HepG2 (cell line): ENCODE measurements around the gene LST1. TPM values are rescaled to one million over a fixed set of nuclear protein-coding genes. Genes with fewer than 3 reads are reported as not detected.

ENCODE experiments used
- ASH2L ChIP-seq: fragments of 300-600, 200-600 bp; sonication (generic); IDR thresholded peaks from 2 replicates; pipeline ENCODE4 v1.7.0; 2017; ENCODE audit warnings: low read depth, mild to moderate bottlenecking, moderate library complexity, mixed read lengths, low read length; ENCODE audit not compliant: insufficient read length
- IRX3 ChIP-seq: sonication (generic); formaldehyde crosslinking; IDR thresholded peaks from 2 replicates; pipeline ENCODE4 v1.8.1; 2023; ENCODE audit warnings: mild to moderate bottlenecking, low read depth, missing genetic modification reagents, borderline replicate concordance
- KAT8 ChIP-seq: IDR thresholded peaks from 2 replicates; pipeline ENCODE4 v1.6.1; 2016; ENCODE audit warnings: missing genetic modification reagents, missing compliant biosample characterization
- MIER3 ChIP-seq: IDR thresholded peaks from 2 replicates; pipeline ENCODE4 v1.6.1; 2016; ENCODE audit warnings: missing compliant biosample characterization, borderline replicate concordance
- SIN3B ChIP-seq: fragments of 150-350 bp; IDR thresholded peaks from 2 replicates; pipeline ENCODE4 v1.6.1; 2014; ENCODE audit warnings: low read length
- SNRNP70 ChIP-seq: fragments of 200-400 bp; formaldehyde crosslinking; IDR thresholded peaks from 2 replicates; pipeline ENCODE4 v1.6.1; 2017; ENCODE audit warnings: mild to moderate bottlenecking, low read depth, low read length, moderate library complexity
- ZFP82 ChIP-seq: sonication (generic); formaldehyde crosslinking; IDR thresholded peaks from 2 replicates; pipeline ENCODE4 v1.5.1; 2020; ENCODE audit warnings: mild to moderate bottlenecking, missing genetic modification reagents, borderline replicate concordance
- ZNF367 ChIP-seq: sonication (generic); formaldehyde crosslinking; IDR thresholded peaks from 2 replicates; pipeline ENCODE4 v1.4.0; 2020; ENCODE audit warnings: missing genetic modification reagents, borderline replicate concordance
- ZNF446 ChIP-seq: sonication (generic); formaldehyde crosslinking; IDR thresholded peaks from 2 replicates; pipeline ENCODE4 v1.5.0; 2020; ENCODE audit warnings: mild to moderate bottlenecking, missing genetic modification reagents
- ZNF550 ChIP-seq: sonication (generic); formaldehyde crosslinking; IDR thresholded peaks from 2 replicates; pipeline ENCODE4 v1.4.0; 2020; ENCODE audit warnings: mild to moderate bottlenecking, missing genetic modification reagents, borderline replicate concordance
- ZNF558 ChIP-seq: sonication (generic); formaldehyde crosslinking; IDR thresholded peaks from 2 replicates; pipeline ENCODE4 v1.9.0; 2022; ENCODE audit warnings: mild to moderate bottlenecking, missing genetic modification reagents, borderline replicate concordance
- ZNF619 ChIP-seq: sonication (generic); formaldehyde crosslinking; IDR thresholded peaks from 2 replicates; pipeline ENCODE4 v1.4.0; 2020; ENCODE audit warnings: mild to moderate bottlenecking, missing genetic modification reagents
- ZNF747 ChIP-seq: sonication (generic); formaldehyde crosslinking; IDR thresholded peaks from 2 replicates; pipeline ENCODE4 v1.8.1; 2023; ENCODE audit warnings: missing genetic modification reagents, mild to moderate bottlenecking, borderline replicate concordance
- ZSCAN21 ChIP-seq: sonication (generic); formaldehyde crosslinking; IDR thresholded peaks from 2 replicates; pipeline ENCODE4 v1.8.0; 2022; ENCODE audit warnings: mild to moderate bottlenecking, missing genetic modification reagents, moderate library complexity, borderline replicate concordance
- polyA plus RNA-seq, 8 experiments: library from polyadenylated mRNA; depleted of rRNA in 3 of 8; stranded (reverse) in 7 of 8; unstranded in 1 of 8; fragments of >200 nt; fragmentation: Illumina TruSeq in 4 of 8; extraction: Trizol in 4 of 8; gene quantifications; 2 replicates each; pipeline versions ENCODE4 v1.2.1 to v1.2.3, GENCODE V29; 2011 to 2016; ENCODE audit warnings: low read depth in 4 of 8, missing spikeins in 1 of 8, mixed read lengths in 1 of 8; ENCODE audit not compliant: insufficient read depth in 1 of 8
- total RNA-seq, 5 experiments: library from RNA; depleted of rRNA; stranded (reverse); fragments of >200 nt; fragmentation: Illumina TruSeq; extraction: Trizol; gene quantifications; 2 replicates each; pipeline ENCODE4 v1.2.3, GENCODE V29; 2016; ENCODE audit warnings: low read depth in 1 of 5
- TF ChIP-seq, protein P1 (sequence below): IDR thresholded peaks from 2 replicates; pipeline ENCODE4 v1.6.1; 2018; ENCODE audit warnings: missing genetic modification reagents, mild to moderate bottlenecking, missing compliant biosample characterization
- TF ChIP-seq, protein P2 (sequence below): sonication (generic); formaldehyde crosslinking; IDR thresholded peaks from 2 replicates; pipeline ENCODE4 v1.5.1; 2020; ENCODE audit warnings: missing genetic modification reagents, mild to moderate bottlenecking, borderline replicate concordance
- TF ChIP-seq, protein P3 (sequence below): IDR thresholded peaks from 2 replicates; pipeline ENCODE4 v1.6.1; 2016; ENCODE audit warnings: low read depth, missing genetic modification reagents, missing compliant biosample characterization
- TF ChIP-seq, protein P4 (sequence below): IDR thresholded peaks from 2 replicates; pipeline ENCODE4 v1.6.1; 2016; ENCODE audit warnings: low read depth

The LST1 gene
- total and polyA plus RNA-seq, 2 of the 13 experiments (the other 11 are each of a cell fraction or from before 2014, with no cell fraction given) = not detected

DNA sequence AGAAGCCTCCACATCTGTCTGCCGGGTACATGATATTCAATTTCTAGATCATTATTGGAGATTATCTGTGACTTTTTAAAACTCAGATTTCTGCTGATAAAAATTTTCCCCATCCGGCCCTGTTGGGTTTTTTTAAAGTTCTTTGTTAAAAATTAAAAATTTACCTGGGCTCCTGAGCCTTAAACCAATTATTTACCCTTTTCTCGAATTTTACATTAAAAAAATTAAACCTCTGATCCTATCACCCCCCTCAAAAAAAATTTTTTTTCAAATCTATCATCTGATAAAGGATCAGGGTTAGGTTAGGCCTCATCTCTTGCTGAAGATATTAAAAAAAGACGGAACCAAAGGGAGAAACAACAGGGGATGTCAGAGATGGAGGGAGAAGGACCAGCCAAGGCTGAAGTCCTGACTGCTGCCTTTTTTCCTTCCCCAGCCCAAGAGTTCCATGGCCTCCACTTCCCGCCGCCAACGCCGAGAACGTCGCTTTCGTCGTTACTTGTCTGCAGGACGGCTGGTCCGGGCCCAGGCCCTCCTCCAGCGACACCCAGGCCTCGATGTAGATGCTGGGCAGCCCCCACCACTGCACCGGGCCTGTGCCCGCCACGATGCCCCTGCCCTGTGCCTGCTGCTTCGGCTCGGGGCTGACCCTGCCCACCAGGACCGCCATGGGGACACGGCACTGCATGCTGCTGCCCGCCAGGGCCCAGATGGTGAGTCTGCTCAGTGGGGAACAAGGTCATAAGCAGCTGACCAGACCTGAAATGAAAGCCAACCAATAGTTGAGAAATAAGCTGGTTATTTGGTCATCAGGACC is 38.1 kb upstream of the LST1 start (continued):
- TF ChIP-seq, protein P1, sequence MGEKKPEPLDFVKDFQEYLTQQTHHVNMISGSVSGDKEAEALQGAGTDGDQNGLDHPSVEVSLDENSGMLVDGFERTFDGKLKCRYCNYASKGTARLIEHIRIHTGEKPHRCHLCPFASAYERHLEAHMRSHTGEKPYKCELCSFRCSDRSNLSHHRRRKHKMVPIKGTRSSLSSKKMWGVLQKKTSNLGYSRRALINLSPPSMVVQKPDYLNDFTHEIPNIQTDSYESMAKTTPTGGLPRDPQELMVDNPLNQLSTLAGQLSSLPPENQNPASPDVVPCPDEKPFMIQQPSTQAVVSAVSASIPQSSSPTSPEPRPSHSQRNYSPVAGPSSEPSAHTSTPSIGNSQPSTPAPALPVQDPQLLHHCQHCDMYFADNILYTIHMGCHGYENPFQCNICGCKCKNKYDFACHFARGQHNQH (CRISPR knock-in tag) = 0 out of 2 replicates have a peak, but pooled peaks have one; percentile 6
- TF ChIP-seq SIN3B (no peak), ZFP82 (CRISPR knock-in tag) (peak; percentile 43; the same call in 1 of the 2 replicates), ZNF747 (CRISPR knock-in tag) (peak; percentile 10; the same call in 1 of the 2 replicates), ZNF619 (CRISPR knock-in tag) (peak; percentile 86; the same call in 1 of the 2 replicates), ZNF446 (CRISPR knock-in tag) (no peak), KAT8 (peak; percentile 66), SNRNP70 (no peak), MIER3 (CRISPR knock-in tag) (no peak), ZSCAN21 (CRISPR knock-in tag) (0 out of 2 replicates have a peak, but pooled peaks have one; percentile 12), ZNF550 (CRISPR knock-in tag) (0 out of 2 replicates have a peak, but pooled peaks have one; percentile 70), IRX3 (no peak), ASH2L (peak; percentile 2), ZNF558 (CRISPR knock-in tag) (no peak), ZNF367 (no peak)
- TF ChIP-seq, protein P2, sequence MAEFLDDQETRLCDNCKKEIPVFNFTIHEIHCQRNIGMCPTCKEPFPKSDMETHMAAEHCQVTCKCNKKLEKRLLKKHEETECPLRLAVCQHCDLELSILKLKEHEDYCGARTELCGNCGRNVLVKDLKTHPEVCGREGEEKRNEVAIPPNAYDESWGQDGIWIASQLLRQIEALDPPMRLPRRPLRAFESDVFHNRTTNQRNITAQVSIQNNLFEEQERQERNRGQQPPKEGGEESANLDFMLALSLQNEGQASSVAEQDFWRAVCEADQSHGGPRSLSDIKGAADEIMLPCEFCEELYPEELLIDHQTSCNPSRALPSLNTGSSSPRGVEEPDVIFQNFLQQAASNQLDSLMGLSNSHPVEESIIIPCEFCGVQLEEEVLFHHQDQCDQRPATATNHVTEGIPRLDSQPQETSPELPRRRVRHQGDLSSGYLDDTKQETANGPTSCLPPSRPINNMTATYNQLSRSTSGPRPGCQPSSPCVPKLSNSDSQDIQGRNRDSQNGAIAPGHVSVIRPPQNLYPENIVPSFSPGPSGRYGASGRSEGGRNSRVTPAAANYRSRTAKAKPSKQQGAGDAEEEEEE (CRISPR knock-in tag) = 0 out of 2 replicates have a peak, but pooled peaks have one; percentile 6
- TF ChIP-seq, protein P3, sequence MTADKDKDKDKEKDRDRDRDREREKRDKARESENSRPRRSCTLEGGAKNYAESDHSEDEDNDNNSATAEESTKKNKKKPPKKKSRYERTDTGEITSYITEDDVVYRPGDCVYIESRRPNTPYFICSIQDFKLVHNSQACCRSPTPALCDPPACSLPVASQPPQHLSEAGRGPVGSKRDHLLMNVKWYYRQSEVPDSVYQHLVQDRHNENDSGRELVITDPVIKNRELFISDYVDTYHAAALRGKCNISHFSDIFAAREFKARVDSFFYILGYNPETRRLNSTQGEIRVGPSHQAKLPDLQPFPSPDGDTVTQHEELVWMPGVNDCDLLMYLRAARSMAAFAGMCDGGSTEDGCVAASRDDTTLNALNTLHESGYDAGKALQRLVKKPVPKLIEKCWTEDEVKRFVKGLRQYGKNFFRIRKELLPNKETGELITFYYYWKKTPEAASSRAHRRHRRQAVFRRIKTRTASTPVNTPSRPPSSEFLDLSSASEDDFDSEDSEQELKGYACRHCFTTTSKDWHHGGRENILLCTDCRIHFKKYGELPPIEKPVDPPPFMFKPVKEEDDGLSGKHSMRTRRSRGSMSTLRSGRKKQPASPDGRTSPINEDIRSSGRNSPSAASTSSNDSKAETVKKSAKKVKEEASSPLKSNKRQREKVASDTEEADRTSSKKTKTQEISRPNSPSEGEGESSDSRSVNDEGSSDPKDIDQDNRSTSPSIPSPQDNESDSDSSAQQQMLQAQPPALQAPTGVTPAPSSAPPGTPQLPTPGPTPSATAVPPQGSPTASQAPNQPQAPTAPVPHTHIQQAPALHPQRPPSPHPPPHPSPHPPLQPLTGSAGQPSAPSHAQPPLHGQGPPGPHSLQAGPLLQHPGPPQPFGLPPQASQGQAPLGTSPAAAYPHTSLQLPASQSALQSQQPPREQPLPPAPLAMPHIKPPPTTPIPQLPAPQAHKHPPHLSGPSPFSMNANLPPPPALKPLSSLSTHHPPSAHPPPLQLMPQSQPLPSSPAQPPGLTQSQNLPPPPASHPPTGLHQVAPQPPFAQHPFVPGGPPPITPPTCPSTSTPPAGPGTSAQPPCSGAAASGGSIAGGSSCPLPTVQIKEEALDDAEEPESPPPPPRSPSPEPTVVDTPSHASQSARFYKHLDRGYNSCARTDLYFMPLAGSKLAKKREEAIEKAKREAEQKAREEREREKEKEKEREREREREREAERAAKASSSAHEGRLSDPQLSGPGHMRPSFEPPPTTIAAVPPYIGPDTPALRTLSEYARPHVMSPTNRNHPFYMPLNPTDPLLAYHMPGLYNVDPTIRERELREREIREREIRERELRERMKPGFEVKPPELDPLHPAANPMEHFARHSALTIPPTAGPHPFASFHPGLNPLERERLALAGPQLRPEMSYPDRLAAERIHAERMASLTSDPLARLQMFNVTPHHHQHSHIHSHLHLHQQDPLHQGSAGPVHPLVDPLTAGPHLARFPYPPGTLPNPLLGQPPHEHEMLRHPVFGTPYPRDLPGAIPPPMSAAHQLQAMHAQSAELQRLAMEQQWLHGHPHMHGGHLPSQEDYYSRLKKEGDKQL (CRISPR knock-in tag) = 0 out of 2 replicates have a peak, but pooled peaks have one; percentile 6
- TF ChIP-seq, protein P4, sequence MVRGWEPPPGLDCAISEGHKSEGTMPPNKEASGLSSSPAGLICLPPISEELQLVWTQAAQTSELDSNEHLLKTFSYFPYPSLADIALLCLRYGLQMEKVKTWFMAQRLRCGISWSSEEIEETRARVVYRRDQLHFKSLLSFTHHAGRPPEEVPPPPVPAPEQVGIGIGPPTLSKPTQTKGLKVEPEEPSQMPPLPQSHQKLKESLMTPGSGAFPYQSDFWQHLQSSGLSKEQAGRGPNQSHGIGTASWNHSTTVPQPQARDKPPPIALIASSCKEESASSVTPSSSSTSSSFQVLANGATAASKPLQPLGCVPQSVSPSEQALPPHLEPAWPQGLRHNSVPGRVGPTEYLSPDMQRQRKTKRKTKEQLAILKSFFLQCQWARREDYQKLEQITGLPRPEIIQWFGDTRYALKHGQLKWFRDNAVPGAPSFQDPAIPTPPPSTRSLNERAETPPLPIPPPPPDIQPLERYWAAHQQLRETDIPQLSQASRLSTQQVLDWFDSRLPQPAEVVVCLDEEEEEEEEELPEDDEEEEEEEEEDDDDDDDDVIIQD = no peak
